Activated CD4-positive, alpha-beta T cell treated with anti-CD3 and anti-CD28 coated beads, Interleukin-2, amount 10 ng/mL, durations not matched to agents 24 days and 14 days (primary cell): Measurements from ENCODE around the gene ANKH. TPM values are rescaled to one million over a fixed set of nuclear protein-coding genes. Genes with fewer than 3 reads are reported as not detected.
A peak's percentile ranks its signal among the peaks of the same experiment; 100 is the strongest.

Experiments used
- DNase-seq: peaks from one replicate; pipeline ENCODE4 v3.0.0; 2022
- H3K27ac Mint-ChIP-seq: one replicate; pipeline ENCODE4 v1.8.0; 2022; ENCODE audit warnings: mild to moderate bottlenecking, mixed read lengths
- H3K27me3 Mint-ChIP-seq: one replicate; pipeline ENCODE4 v1.8.0; 2022; ENCODE audit warnings: mixed read lengths
- H3K36me3 Mint-ChIP-seq: one replicate; pipeline ENCODE4 v1.8.0; 2022; ENCODE audit warnings: low read depth, mild to moderate bottlenecking, mixed read lengths
- H3K4me1 Mint-ChIP-seq: one replicate; pipeline ENCODE4 v1.8.0; 2021; ENCODE audit warnings: mixed read lengths
- H3K4me3 Mint-ChIP-seq: one replicate; pipeline ENCODE4 v1.8.0; 2022; ENCODE audit warnings: mild to moderate bottlenecking, moderate library complexity, mixed read lengths
- H3K9me3 Mint-ChIP-seq: one replicate; pipeline ENCODE4 v1.8.0; 2021; ENCODE audit warnings: mixed read lengths
- intact Hi-C: fragments of 100-400 bp; cut with micrococcal nuclease; formaldehyde crosslinking; loops from one replicate; pipeline ENCODE4 v1.15.1; 2023
- total RNA-seq: library from RNA; stranded (reverse); gene quantifications from 2 replicates; pipeline ENCODE4 v1.2.3, GENCODE V29; 2022

Gene ANKH
- total RNA-seq, 1 donor from 2014 or later: 46.7 TPM

DNA sequence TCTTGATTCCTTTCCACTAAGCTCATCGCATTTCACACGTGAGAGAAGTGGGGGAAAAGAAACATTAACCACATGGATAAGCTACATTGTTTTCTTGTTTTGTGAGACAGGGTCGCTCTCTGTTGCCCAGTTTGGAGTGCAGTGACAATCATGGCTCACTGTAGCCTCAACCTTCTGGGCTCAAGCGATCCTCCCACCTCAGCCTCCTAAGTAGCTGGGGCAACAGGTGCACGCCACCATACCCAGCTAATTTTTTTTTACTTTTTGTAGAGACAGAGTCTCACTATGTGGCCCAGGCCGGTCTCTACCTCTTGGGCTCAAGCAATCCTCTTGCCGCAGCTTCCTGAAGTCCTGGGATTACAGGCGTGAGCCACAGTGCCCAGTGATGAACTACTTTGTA lies 204.3 kb downstream of the ANKH start:
- DNase-seq: no peak
- peaks cover 64% of the 10 kb centered on the region for H3K4me1 Mint-ChIP-seq
- intact Hi-C loops: loop anchor here (2.0 to 10.0 kb wide), 2 partner anchors 18 to 522 kb away; partner anchors contain the start of gene TRIO
- H3K36me3 Mint-ChIP-seq: peaks cover 34% of the 10 kb centered on the region
- peak overlapping the region; percentile 34 for H3K27ac Mint-ChIP-seq
- no peaks in the 10 kb centered on the region for H3K9me3 Mint-ChIP-seq
- H3K27me3 Mint-ChIP-seq: no peaks in the 10 kb centered on the region
- H3K4me3 Mint-ChIP-seq: peak overlapping the region; percentile 96

DNA sequence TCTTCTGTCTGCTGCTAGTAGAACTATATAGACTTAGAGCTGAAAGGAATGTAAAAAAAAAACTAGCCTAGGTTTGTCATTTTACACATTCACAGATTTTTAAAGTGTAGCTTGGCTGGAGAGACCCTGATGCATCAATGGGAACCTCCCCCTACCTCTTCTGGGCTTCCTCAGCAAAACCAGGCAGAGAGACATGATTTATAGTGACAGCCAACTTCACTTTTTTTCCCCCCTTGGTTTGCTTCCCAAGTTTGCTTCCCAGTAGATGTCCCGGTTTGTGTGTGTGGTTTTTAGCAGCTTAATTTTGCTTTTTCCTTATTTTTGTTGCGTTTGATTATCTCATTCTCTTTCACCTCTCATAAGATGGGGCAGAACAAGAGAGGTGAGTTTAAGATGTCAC lies 205.2 kb downstream of the ANKH start:
- no peaks in the 10 kb centered on the region for H3K9me3 Mint-ChIP-seq
- H3K4me1 Mint-ChIP-seq: peaks cover 58% of the 10 kb centered on the region
- H3K4me3 Mint-ChIP-seq: peak overlapping the region; percentile 96
- peaks cover 36% of the 10 kb centered on the region for H3K36me3 Mint-ChIP-seq
- peak overlapping the region; percentile 64 for H3K27ac Mint-ChIP-seq
- intact Hi-C loops: loop anchor here (1.0 to 10.0 kb wide), 3 partner anchors 9 to 522 kb away; partner anchors contain the start of gene TRIO
- no peak for DNase-seq
- H3K27me3 Mint-ChIP-seq: no peaks in the 10 kb centered on the region

DNA sequence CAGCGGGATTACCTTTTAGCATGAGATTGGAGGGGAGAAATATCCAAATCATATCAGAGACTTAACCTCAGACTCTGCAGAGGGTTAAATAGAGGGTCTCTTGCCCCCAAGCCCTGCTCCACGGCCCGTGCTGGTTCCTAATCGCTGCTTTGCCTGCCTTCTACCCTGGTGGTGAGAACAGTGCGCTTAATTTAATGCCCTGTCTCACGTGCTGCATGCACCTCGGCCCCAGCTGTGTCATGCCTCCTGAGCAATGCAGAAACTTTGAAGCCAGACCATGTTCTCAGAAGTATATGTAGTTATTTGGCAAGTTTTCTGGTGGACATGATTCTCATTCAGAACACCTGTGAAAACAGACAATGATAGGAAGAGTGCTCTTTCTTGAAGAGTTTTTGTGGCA lies 205.6 kb downstream of the ANKH start:
- Mint-ChIP-seq H3K4me1 (peaks cover 58% of the 10 kb centered on the region), H3K27ac (peak overlapping the region; percentile 64), H3K9me3 (peaks cover 1% of the 10 kb centered on the region), H3K27me3 (no peaks in the 10 kb centered on the region), H3K36me3 (peaks cover 35% of the 10 kb centered on the region), H3K4me3 (peak overlapping the region; percentile 96)
- intact Hi-C loops: loop anchor here (1.0 to 10.0 kb wide), 5 partner anchors 9 to 521 kb away; partner anchors contain the start of gene TRIO
- peak; percentile 82 for DNase-seq

DNA sequence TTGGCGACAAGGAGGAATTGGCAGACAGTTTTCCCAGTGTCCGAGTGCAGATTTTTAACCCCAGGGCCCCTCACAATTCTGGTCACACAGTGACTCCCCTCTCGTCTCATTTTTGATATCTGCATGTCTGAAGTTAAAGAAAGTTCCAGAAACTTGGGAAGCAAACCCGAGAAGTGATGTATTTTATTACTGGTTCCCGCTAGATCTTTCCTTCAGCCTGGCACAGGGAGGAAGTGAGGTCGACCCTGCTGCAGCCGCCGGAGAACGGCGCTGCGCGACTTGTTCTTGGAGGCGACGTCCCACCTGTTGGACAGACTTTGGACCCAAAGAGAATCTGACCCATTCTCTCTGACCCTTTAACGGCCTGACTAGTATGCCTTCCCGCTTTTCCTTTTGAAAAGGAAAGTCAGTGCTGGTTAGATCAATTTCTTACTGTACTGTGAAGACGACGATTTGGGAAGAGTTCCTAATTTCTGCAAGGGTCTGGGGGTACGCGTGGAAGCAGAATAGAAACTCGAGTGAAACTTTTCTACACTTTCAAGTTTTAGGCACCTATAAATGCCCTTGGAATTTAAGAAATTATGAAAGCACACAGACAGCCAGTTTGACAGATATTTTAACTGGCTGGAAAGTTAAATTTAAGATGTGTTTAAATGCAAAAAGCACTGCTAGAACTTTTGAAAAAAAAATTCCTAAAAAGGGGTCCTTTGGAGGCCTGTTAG lies 206.3 kb downstream of the ANKH start:
- H3K27me3 Mint-ChIP-seq: no peaks in the 10 kb centered on the region
- H3K9me3 Mint-ChIP-seq: peaks cover 6% of the 10 kb centered on the region
- H3K4me3 Mint-ChIP-seq: peak overlapping the region; percentile 96
- peak; percentile 75 for DNase-seq
- H3K27ac Mint-ChIP-seq: peak overlapping the region; percentile 96
- H3K36me3 Mint-ChIP-seq: peaks cover 37% of the 10 kb centered on the region
- peaks cover 59% of the 10 kb centered on the region for H3K4me1 Mint-ChIP-seq
- intact Hi-C loops: loop anchor here (1.0 to 10.0 kb wide), 3 partner anchors 41 to 520 kb away; partner anchors contain the start of gene TRIO

DNA sequence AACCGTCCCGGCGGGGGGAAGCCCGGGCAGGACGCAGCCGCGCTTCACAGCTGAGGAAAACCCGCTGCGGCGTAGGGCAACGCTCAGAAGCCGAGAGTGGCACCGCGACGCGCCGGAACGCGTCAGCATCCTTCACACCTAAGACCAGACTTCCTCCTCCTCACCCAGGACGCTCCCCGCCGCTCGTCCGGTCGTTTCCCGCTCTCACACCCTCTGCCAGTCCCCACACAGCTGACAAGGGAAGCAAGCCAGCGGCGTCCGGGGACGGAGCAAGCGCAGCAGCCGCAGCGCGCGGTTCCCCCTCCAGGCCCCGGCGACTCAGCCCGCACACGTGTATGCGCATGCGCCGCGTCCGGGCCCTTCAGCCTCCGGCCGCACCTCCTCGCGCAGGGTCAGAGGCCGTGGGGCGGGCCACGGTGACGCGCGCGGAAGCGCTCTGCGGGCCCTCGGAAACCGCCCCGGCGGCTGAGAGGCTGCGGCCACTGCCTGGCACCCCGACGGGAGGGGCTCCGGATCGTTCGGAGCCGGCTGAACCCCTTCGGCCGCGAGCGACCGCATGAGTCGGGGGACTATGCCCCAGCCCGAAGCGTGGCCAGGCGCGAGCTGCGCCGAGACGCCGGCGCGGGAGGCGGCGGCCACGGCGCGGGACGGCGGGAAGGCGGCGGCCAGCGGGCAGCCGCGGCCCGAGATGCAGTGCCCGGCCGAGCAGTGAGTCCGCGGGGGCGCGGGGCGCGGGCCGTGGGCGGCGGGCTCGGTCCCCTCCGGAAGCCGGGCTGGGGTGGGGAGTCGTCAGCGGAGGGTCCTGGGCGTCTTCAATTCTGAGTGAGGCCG lies 207.1 kb downstream of the ANKH start, which contains the start of gene OTULIN:
TSS of gene OTULIN (plus strand) at position 449 of the 831 bp plus-strand sequence. CDS start at position 557, 108 bp downstream.
- Mint-ChIP-seq H3K4me3 (peak within 1 kb of the TSS; percentile 96), H3K27me3 (no peaks in the 10 kb centered on the region), H3K4me1 (peaks cover 59% of the 10 kb centered on the region), H3K9me3 (peaks cover 6% of the 10 kb centered on the region), H3K36me3 (peaks cover 40% of the 10 kb centered on the region), H3K27ac (peak within 1 kb of the TSS; percentile 99)
- intact Hi-C loops: loop anchor here (1.0 to 10.0 kb wide), 8 partner anchors 42 to 1793 kb away; partner anchors contain the start of genes OTULINL and TRIO
- DNase-seq: peak; percentile 96

DNA sequence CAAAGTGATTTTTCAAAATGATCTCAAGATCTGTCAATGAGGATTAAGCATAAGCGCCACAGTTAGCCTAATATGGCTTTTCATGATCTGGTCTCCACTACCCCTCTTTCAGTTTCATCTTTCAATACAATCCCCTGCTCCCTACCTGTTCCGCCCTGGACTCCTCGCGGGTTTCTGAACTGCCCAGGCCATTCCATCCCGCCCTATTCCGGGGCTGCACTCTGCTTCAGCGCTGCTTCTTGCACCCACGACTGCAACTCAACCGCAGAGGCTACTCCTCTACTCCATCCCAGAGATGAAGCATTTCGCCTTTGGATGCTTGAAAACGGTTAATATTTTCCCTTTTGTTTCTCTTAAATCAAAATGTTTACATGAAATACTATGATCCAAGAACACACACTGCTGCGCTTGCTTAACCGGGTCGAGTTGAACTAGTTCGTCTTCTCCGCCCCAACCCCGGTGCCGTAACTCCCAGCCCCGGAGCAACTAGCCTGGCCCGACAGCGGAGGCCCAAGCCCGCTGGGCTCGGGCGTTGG lies 207.8 kb downstream of the ANKH start:
- peaks cover 40% of the 10 kb centered on the region for H3K36me3 Mint-ChIP-seq
- peaks cover 6% of the 10 kb centered on the region for H3K9me3 Mint-ChIP-seq
- H3K4me3 Mint-ChIP-seq: peak overlapping the region; percentile 96
- peaks cover 58% of the 10 kb centered on the region for H3K4me1 Mint-ChIP-seq
- intact Hi-C loops: loop anchor here (1.0 to 10.0 kb wide), 7 partner anchors 69 to 1793 kb away; partner anchors contain the start of genes OTULINL and TRIO
- DNase-seq: peak; percentile 81
- H3K27ac Mint-ChIP-seq: peak overlapping the region; percentile 99
- no peaks in the 10 kb centered on the region for H3K27me3 Mint-ChIP-seq

DNA sequence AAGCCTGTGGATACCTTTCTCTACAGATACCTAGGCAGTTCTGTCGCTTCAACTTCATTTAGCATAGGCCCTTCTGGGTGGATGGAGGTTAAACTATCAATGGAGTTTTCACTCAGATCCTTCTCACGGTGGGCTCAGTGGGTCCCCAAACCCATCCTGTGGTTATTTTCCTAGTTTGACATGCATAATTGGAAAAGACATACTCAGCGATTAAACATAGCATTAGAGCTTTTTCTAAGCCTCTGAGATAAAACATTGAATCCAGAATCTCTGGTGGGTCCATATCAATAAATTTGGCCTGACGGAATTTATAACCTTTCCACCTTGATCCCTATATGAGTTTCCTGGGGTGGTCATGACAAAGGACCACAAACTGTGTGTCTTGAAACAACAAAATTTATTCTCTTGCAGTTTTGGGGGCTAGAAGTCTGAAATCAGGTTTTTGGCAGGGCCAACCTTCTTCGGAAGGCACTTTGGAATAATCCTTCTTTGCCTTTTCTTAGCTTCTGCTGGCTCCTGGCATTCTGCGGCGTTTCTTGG lies 208.8 kb downstream of the ANKH start:
- H3K9me3 Mint-ChIP-seq: peaks cover 6% of the 10 kb centered on the region
- no peaks in the 10 kb centered on the region for H3K27me3 Mint-ChIP-seq
- intact Hi-C loops: loop anchor here (5.0 to 10.0 kb wide), 4 partner anchors 250 to 1795 kb away; partner anchors contain the start of gene TRIO
- peak overlapping the region; percentile 96 for H3K4me3 Mint-ChIP-seq
- peaks cover 37% of the 10 kb centered on the region for H3K36me3 Mint-ChIP-seq
- H3K27ac Mint-ChIP-seq: no peak overlapping the region
- DNase-seq: no peak
- peaks cover 50% of the 10 kb centered on the region for H3K4me1 Mint-ChIP-seq

DNA sequence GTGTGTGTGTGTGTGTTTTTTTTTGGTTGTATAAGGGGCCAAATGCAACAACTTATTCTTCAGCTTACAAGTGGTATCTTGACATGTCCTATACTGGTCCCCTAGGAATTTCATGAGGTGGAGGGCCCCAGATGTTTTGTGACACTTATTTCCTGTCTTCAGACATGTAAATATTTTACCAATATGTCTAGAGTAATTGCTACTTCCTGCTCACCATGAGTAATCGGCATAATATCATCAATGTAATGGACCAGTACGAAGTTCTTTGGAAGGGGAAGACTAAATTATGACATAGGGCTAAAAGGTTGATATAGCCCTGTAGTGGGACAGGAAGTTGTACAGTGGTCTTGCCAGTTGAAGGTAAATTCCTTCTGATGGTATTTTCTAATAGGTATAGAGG lies 210.7 kb downstream of the ANKH start:
- intact Hi-C loops: loop anchor here (5.0 to 10.0 kb wide), 4 partner anchors 249 to 1796 kb away; partner anchors contain the start of gene TRIO
- Mint-ChIP-seq H3K9me3 (peaks cover 6% of the 10 kb centered on the region), H3K27ac (peak overlapping the region; percentile 63), H3K27me3 (no peaks in the 10 kb centered on the region), H3K4me1 (peaks cover 37% of the 10 kb centered on the region), H3K36me3 (peaks cover 23% of the 10 kb centered on the region), H3K4me3 (no peak overlapping the region)
- DNase-seq: no peak

DNA sequence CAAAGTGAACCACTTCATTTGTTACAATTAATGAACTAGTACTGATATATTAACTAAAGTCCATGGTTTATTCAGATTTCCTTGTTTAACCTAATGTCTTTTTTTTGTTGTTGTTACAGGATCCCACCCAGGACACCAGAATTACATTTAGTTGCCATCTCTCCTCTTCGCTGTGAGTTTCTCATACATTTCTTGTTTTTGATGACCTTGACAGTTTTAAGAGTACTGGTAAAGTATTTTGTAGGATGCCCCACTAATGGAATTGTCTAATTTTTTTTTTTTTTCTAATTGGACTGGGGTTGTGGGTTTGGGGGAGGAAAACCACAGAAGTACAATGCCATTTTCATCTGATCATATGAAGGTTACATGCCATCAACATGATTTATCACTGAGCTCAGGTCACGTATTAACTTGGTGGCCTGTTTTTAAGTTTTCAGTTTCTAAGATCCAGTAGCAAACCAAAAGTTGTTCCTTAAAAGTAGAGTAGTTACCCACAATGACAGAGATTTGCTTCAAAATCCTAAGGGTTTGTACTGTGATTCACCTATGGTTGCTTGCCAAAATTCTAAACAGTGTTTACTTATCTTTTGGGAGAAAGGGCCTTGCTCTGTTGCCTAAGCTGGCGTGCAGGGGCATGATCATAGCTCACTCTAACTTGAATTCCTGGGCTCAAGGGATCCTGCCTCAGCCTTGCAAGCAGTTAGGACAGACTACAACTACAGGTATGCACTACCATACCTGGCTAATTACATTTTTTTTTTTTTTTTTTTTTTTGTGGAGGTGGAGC lies 211.6 kb downstream of the ANKH start:
- peak overlapping the region; percentile 32 for H3K27ac Mint-ChIP-seq
- no peak for DNase-seq
- H3K27me3 Mint-ChIP-seq: no peaks in the 10 kb centered on the region
- peaks cover 6% of the 10 kb centered on the region for H3K9me3 Mint-ChIP-seq
- peaks cover 41% of the 10 kb centered on the region for H3K4me1 Mint-ChIP-seq
- H3K36me3 Mint-ChIP-seq: peaks cover 19% of the 10 kb centered on the region
- intact Hi-C loops: loop anchor here (5.0 to 10.0 kb wide), 5 partner anchors 175 to 1797 kb away; partner anchors contain the start of gene TRIO
- no peak overlapping the region for H3K4me3 Mint-ChIP-seq

DNA sequence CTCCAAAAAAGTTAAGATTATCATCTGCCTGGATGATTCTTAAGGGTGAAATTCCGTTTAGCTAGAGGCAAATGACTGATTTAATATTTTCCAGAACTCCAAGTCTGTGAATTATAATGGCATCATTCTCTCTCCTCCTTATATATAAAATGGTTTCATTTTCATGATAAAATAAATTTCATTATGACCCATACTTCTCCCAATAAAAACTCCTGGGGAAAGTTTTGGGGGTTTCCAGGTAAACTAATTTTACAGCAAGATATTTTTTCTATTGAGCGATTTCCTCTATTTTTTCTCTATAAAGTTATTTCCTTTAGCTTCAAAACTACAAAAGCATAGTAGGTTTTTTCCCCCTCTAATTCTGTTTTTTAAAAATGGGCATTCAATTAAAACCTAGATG lies 214.7 kb downstream of the ANKH start:
- no peak overlapping the region for H3K4me3 Mint-ChIP-seq
- H3K36me3 Mint-ChIP-seq: peaks cover 6% of the 10 kb centered on the region
- peak overlapping the region; percentile 29 for H3K27ac Mint-ChIP-seq
- no peak for DNase-seq
- H3K27me3 Mint-ChIP-seq: peaks cover 8% of the 10 kb centered on the region
- peaks cover 6% of the 10 kb centered on the region for H3K9me3 Mint-ChIP-seq
- H3K4me1 Mint-ChIP-seq: peaks cover 28% of the 10 kb centered on the region
- intact Hi-C loops: loop anchor here (10.0 kb wide), 1 partner anchor 172 kb away; no protein-coding TSS in a partner anchor

DNA sequence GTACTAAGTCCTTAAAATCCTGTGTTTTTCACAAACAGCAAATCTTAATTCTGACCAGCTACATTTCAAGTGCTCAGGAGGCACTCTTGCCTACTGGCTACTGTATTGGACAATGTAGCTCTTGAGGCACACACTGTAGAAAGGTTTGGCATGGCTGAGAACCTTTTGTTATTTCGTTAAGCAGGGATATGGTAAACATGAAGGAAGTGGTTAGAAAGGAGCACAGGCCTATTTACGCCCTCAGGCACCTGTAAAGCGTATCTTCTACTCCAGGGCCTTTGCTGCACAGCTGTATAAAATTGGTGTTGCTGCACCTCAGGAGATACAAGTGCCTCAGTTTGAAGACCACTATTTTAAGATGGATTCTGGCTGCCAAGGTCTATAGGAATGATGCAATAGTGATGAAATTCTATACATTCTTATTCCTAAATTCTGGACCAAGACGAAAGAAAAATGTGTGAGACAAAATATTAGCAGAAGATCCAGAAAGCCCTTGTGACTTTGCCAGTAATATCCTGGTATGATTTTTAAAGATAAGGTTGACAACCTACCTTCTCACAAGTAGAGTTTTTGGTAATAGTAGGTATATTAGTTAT lies 216.3 kb downstream of the ANKH start:
- Mint-ChIP-seq H3K27ac (no peak overlapping the region), H3K36me3 (peaks cover 2% of the 10 kb centered on the region), H3K27me3 (peaks cover 17% of the 10 kb centered on the region), H3K9me3 (no peaks in the 10 kb centered on the region), H3K4me1 (peaks cover 18% of the 10 kb centered on the region), H3K4me3 (no peak overlapping the region)
- DNase-seq: no peak
- intact Hi-C loops: loop anchor here (10.0 kb wide), 1 partner anchor 170 kb away; no protein-coding TSS in a partner anchor
